ENCODE results near the gene RAD23A. TPM values are rescaled to one million over a fixed set of nuclear protein-coding genes. Genes with fewer than 3 reads are reported as not detected.
A peak's percentile ranks its signal among the peaks of the same experiment; 100 is the strongest.

Gene RAD23A
- total and polyA plus RNA-seq, 2 of the 4 experiments (the other 2 are of a cell fraction) = 54.3 to 67.8 TPM

- Histone ChIP-seq H2BK5ac (ENCODE audit: low read depth, low read length, poor library complexity, severe bottlenecking) (peak overlapping the region; percentile 85), H4K20me1 (ENCODE audit: insufficient read depth, low read length) (peaks cover 25% of the 10 kb centered on the region; the same call in 1 of the 2 replicates), H2AK5ac (ENCODE audit: low read depth, low read length) (peak overlapping the region; percentile 43), H4K5ac (ENCODE audit: low read depth, low read length) (no peak overlapping the region), H3K36me3 (ENCODE audit: control insufficient read depth, insufficient read depth, low read length) (peaks cover 64% of the 10 kb centered on the region), H3K27ac (ENCODE audit: insufficient read depth, low read length) (peak overlapping the region; percentile 87), H2BK120ac (ENCODE audit: low read depth, low read length) (no peak overlapping the region), H3K4me3 (ENCODE audit: insufficient read depth, low read depth, low read length) (no peak overlapping the region), H3K23ac (ENCODE audit: low read depth, low read length) (no peak overlapping the region), H3K27me3 (ENCODE audit: control insufficient read depth, insufficient read depth, low read length) (no peaks in the 10 kb centered on the region), H2AK9ac (replicated peaks; ENCODE audit: low read depth, low read length, poor library complexity) (peak overlapping the region; percentile 68), H3K9me1 (ENCODE audit: insufficient read depth, low read length) (peaks cover 7% of the 10 kb centered on the region), H3K9ac (ENCODE audit: low read depth, low read length) (no peak overlapping the region; the same call in 1 of the 2 replicates), H3K14ac (replicated peaks; ENCODE audit: low read depth, low read length) (peak overlapping the region; percentile 42; the same call in 1 of the 2 replicates), H2AFZ (replicated peaks; ENCODE audit: low read length, poor library complexity) (no peak overlapping the region), H2BK15ac (ENCODE audit: low read depth, low read length) (no peak overlapping the region), H3K56ac (ENCODE audit: extremely low read depth, insufficient read depth, low read length) (no peak overlapping the region), H3K4me1 (ENCODE audit: control insufficient read depth, insufficient read depth, low read length) (peaks cover 25% of the 10 kb centered on the region), H3K4ac (ENCODE audit: low read depth, low read length) (peak overlapping the region; percentile 61), H3K9me3 (ENCODE audit: control insufficient read depth, insufficient read depth, low read length) (no peaks in the 10 kb centered on the region), H3K18ac (ENCODE audit: low read depth, low read length) (no peak overlapping the region), H4K8ac (ENCODE audit: low read depth in 2 of 2, low read length in 2 of 2) (peak overlapping the region in 1 of 2 experiments; percentile 44; a peak in 2 of 4 replicates), H2BK20ac (ENCODE audit: low read depth, low read length) (no peak overlapping the region), H4K91ac (ENCODE audit: insufficient read depth, low read depth, low read length) (no peak overlapping the region; the same call in 1 of the 2 replicates), H3K4me2 (ENCODE audit: low read depth, low read length) (no peak overlapping the region), H3K79me1 (ENCODE audit: low read depth in 1 of 2, low read length in 2 of 2) (peaks cover 26 to 80% of the 10 kb centered on the region in 2 experiments)
- BruUV-seq (replicated peaks) = no TSS peak
- dilution Hi-C loops (cut with HindIII; ENCODE audit: low sequenced_read_pairs, unreplicated experiment) = no loop called here
- ATAC-seq (ENCODE audit: low read depth) = peak; percentile 38
- POLR2A ChIA-PET (ENCODE audit: unreplicated experiment) = interaction anchor here (0.6 kb wide), 1 partner anchor 1350 kb away, joined by 7 read pairs; no protein-coding TSS in a partner anchor
- intact Hi-C loops (cut with micrococcal nuclease) = no loop called here
- no CpG with 5 or more reads among the region's 12 CpGs for WGBS, 2 experiments (ENCODE audit: extremely low coverage in 2 of 2, insufficient read length in 1 of 2)
- TF ChIP-seq CTCF (conservative IDR thresholded peaks at IDR 0.05; ENCODE audit: low read depth, low read length) (no peak), NFE2L2 (IDR thresholded peaks at IDR 0.05; ENCODE audit: low read depth, low read length) (peak; percentile 42; the same call in 1 of the 2 replicates), SMC3 (IDR thresholded peaks at IDR 0.05; ENCODE audit: low read depth, low read length) (no peak), MAZ (IDR thresholded peaks at IDR 0.05; ENCODE audit: borderline replicate concordance, low read depth, low read length) (peak; percentile 48; the same call in 1 of the 2 replicates), FOS (IDR thresholded peaks at IDR 0.05; ENCODE audit: low read depth, low read length) (peak; percentile 35; the same call in 1 of the 2 replicates), RAD21 (IDR thresholded peaks at IDR 0.05; ENCODE audit: low read length) (no peak), BHLHE40 (IDR thresholded peaks at IDR 0.05; ENCODE audit: low read depth, low read length) (no peak), CHD1 (IDR thresholded peaks at IDR 0.05; ENCODE audit: low read depth, low read length) (no peak), MXI1 (IDR thresholded peaks at IDR 0.05; ENCODE audit: borderline replicate concordance, low read depth, low read length) (no peak), CEBPB (IDR thresholded peaks at IDR 0.05; ENCODE audit: low read depth, low read length) (no peak)
- peak; percentile 88 for DNase-seq
- CTCF ChIA-PET = interaction anchor here (1.0 kb wide), 1 partner anchor 13 kb away, joined by 3 read pairs; no protein-coding TSS in a partner anchor
- in situ Hi-C loops (cut with MboI; ENCODE audit: low sequenced_read_pairs) = no loop called here
These were observed 7.0 kb downstream of the RAD23A start for GRCh38 chr19:12952488-12953137.

Data from IMR-90 (cell line).